ENCODE data around the gene SKIC8.
A peak's percentile ranks its signal among the peaks of the same experiment; 100 is the strongest.

The SKIC8 gene

DNA sequence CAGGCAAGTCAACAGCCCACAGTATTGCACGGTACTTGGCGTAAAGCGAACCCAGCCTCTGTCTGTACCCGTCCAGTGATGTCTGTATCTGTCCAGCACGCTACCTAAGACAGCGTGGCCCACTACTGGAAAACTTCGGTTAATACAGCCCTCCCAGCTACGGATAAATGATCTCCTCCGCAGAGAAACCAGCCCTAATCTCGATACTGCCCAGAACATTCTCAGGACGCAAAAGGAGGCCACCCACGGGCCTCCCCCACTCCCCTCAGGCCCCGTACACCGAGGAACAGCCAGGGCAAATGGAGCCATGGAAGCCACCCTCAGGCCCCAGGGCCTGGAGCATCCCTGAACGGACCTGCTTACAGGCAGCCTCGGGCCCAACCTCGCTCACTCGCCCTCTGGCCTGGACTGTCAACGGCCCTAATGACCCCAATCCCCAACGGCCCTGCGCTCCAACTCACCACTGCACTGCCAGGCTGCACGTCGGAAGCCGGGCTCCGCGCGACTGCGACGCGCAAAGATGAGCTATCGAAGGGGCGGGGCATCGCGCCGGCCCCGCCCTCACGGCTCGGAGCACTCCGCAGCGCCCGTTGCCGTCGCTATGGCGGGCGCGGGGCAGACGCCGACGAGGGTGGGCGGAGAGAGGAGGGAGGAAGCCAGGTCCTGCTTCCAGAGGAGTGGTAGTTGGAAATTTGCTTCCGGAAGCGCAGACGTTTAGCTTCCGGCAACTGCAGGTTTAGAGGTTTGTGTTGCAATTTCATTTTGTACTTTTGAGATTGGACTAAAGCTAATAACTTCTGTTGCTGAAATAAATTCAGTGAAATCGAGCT is at the start of gene SKIC8:
Gene SKIC8, minus strand, starts transcription at position 509 of the 830 bp plus-strand sequence. CDS start 3,923 bp downstream, outside the sequence.
- peak; percentile 94 for DNase-seq (ENCODE audit: low spot score)

DNA sequence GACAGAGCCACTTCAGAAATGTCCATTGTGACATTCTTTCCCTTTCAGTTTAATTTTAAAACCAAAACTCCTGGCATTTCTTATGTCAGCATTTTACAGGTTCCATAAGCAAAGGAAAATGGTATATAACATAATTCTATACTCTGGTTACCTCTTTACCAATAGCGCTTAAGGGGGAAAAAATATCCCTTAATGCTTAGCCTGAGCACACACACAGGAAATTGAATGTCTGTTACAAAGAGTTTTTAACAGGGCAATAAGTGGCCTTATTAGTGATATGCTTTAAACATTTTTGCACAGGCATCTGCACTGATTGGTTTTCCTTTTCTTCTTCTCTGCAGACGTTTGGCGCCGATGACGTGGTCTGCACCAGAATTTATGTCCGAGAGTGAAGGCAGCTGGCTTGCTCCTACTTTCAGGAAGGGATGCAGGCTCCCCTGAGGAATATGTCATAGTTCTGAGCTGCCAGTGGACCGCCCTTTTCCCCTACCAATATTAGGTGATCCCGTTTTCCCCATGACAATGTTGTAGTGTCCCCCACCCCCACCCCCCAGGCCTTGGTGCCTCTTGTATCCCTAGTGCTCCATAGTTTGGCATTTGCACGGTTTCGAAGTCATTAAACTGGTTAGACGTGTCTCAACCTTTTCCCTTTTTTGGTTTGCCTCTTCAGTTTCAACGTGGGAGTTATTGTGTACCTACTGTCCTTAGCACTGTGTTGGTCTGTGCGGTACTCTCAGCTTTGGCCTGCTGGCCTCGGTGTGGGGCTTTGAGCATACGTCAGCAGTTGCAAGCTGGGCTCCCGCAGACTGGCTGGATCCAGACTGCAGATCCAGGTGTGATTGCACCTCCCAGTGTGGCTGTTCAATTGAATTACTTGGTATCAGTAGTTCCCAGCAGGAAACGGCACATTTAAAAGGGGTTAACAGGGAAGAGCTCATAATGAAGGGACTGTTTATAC is 48.5 kb upstream of the SKIC8 start:
- DNase-seq (ENCODE audit: low spot score) = no peak

DNA sequence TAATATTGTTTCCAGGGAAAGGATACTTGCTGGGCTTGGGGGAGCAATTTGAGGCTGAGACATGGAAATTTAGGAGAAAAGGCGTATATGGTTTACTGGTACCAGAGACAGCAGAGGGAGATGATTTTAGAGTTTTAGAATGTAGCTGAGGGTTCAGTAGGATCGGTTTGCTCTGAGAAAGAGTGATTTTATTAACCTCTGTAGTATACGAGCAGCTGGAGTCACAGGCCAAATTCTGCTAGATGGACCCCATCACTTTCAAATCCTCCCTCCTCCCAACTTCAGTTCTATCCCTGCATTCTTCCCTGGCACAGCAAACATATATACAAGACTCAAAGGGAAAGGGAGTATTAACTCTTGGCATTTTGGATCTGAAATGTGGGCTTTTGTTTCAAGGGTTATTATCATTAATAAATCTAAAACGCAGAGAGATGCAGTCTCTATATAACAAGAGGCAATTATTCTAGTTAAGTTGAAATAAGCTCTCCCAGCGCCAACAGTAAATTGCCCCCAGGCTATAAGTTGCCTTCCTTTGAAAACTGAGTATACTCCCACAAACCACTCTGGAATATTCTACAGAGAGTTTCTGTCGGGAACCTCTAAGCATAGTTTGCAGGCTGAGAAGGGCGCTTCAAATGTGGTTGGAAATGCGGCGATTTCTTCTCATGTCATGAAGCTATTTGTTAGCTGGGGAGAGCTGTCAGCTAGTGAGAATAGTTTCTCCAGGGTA is 46.2 kb upstream of the SKIC8 start:
- no peak for DNase-seq (ENCODE audit: low spot score)

GRCh38 chr15:78343276-78344060 is 44.1 kb upstream of the SKIC8 start:
- DNase-seq (ENCODE audit: low spot score) = no peak

DNA sequence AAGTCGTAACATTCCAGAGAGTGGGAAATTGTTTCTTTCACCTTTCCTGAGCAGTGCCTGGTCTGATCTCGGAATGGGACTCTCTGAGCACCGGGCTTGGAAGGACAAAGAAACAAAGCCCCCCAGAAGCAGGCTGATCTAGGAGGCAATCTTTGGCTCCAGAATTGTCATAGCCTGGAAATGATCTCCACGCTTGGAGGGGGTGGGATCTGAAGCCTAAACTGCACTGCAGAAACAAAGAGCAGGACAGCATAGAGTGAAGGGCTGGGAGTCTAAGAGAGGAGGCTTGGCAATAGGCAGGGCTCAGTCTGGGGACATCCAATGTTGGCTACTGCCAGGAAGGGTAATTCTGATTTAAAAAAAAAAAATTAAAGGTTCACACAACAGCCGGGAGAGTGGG is 42.6 kb upstream of the SKIC8 start:
- no peak for DNase-seq (ENCODE audit: low spot score)

DNA sequence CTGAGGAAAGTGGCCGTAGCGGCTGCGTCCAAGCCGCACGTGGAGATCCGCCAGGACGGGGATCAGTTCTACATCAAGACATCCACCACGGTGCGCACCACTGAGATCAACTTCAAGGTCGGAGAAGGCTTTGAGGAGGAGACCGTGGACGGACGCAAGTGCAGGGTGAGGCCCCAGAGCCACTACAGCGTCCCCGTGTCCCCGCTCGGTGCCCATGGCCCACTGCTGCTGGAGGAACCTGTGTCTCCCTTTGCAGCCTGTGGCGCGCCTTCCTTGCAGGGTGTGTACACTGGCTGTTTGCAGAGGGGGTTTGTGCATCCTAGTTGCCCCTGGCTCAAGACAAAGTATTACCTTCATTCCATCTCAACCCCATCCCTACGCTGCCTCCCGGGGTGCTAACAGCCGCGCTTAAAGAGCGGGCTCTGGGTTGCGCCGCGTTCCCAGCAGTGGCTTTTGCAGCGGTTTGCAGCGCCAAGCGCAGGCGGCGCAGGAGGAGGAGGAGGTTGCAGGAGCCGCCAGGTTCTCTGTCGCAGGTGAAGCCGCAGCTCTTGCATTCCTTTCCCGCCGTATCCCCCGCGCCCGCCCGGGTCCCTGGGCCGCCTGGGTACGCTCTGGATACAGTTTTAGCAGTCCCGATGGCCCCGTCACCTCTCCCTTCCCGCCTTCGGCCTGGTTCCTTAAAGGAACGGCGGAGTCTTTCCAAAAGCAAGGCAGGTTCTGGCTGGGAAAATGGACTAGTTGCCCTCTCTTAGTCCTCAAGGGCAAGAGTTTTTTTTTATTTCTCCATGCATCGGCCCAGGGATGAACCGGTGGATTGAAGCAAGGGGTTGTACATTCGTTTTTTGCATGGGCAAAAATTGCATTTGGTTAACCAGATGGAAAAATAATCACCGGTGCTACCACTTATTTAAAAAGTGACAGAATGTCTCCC is 41.9 kb upstream of the SKIC8 start:
- DNase-seq (ENCODE audit: low spot score) = no peak

GRCh38 chr15:78340231-78341056 is 41.0 kb upstream of the SKIC8 start, which contains the start of gene CRABP1:
CRABP1 (plus strand) TSS chr15:78340353; CDS start chr15:78340429, 76 bp downstream.
- no peak for DNase-seq (ENCODE audit: low spot score)

DNA sequence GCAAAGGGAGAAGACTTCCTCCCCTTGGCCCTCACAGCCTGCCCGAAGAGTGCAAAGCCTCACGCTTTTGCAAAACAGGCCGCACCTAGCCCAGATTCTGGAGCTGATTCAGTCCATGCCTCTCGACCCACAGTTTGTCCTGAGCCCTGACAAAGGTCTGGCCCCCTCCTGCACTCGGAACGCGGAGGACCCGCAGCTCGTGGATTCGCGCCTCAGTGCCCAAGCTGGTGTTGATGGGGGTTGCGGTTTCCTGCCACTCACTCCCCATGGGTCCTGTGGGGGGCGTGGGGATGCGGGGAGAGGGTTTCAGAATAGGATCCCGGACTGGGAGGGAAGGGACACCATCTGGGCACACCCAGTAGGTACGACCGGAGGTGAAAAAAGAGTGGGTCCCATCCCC is 40.1 kb upstream of the SKIC8 start:
- no peak for DNase-seq (ENCODE audit: low spot score)

- DNase-seq (ENCODE audit: low spot score) = no peak
These were observed 39.4 kb upstream of the SKIC8 start for GRCh38 chr15:78338781-78339180.

GRCh38 chr15:78335985-78336384 is 36.6 kb upstream of the SKIC8 start:
- no peak for DNase-seq (ENCODE audit: low spot score)

- DNase-seq (ENCODE audit: low spot score) = no peak
These were observed 35.4 kb upstream of the SKIC8 start for GRCh38 chr15:78334845-78335244.

DNA sequence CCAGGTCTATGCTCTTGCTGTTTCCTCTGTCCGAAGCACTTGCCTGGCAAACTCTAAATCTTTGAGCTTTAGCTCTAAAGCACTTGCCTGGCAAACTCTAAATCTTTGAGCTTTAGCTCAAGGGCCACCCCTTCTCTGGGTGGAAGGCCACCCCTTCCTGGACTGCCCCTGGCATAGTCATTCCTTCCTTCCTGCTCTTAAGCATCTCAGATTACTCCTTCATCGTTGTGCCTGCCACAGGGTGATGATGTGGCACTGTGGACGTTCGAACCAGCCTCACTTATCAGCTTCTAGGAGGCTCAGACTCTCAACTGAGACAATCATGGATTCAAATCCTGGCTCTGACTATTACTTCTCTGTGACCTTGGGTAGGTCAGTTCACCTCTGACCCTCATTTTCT is 30.2 kb upstream of the SKIC8 start:
- DNase-seq (ENCODE audit: low spot score) = no peak

DNA sequence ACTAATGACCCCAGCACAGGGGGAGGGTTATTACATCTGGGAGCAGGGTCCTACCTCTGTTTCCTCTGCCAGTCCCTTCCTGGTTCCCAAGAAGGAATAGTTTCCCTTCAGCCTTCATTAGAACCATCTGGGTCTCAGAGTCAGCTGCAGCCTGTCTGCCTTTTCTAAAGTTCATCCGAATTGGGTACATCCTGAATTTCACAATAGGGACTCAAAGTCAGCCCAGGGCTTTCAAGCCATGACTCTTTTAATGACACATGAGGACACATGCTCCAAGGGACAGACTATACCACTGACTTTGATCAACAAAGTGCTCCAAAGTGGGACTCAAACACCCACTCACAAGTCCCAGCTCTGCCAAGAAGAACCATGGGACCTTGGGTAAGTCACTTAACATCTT is 28.1 kb upstream of the SKIC8 start:
- no peak for DNase-seq (ENCODE audit: low spot score)

DNA sequence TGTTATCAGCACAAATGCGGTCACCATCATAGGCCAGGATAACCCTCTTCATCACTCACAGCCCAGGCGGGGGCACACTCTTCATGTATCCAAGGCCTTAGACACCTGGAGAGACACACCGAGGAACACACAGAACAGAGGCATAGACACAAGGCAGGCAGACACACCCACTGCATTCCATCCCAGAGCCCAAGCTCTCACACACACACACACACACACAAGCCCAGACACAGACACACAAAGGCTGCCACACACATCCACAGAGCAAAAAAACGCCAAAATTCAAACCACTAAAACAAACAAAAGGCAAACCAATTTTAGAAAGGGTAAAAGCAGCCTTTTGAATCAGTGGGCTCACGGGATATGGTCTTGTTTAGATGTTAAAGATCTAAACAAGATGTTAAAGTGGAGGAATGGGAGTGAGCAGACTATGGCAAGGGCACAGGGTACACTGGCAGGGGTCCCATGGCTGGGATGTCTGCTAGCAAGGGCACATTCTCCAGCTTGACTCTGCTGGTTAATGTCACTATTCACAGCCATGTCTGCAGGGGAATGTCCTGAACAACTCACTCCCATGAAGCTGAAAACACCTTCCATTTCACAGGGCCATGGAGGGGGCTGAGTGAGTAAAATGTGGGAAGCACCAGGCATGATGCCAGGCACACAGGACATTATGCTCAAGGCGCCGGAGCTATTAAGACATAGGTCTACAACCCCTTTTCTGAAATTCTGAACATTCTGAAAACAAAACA is 25.9 kb upstream of the SKIC8 start:
- DNase-seq (ENCODE audit: low spot score) = no peak

DNA sequence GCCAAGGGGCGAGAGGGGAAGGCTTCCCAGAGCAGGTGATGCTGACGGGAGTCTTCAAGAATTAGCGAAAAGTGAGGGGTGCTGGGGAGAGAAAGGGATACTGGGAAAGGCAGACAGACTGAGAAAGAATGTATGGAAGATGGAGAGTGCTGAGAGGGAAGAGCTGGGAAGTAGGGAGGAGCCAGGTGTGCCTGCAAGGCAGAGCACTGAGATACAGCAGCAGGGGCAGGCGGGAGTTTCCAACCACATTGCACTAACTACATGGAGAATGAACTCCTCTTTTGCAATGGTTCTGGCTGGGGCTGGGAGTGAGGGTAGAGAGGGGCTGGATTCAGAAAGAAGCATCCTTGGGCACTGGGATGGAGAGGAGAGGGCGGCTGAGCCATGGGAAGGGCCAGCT is 24.7 kb upstream of the SKIC8 start:
- no peak for DNase-seq (ENCODE audit: low spot score)

GRCh38 chr15:78323693-78324092 is 24.3 kb upstream of the SKIC8 start:
- no peak for DNase-seq (ENCODE audit: low spot score)

GRCh38 chr15:78322724-78323521 is 23.5 kb upstream of the SKIC8 start:
- DNase-seq (ENCODE audit: low spot score) = no peak

- DNase-seq (ENCODE audit: low spot score) = no peak
These were observed 22.8 kb upstream of the SKIC8 start for GRCh38 chr15:78322243-78322642.
